Keratinocyte (primary cell): ENCODE results near the gene SDF4. TPM values are rescaled to one million over a fixed set of nuclear protein-coding genes. Genes with fewer than 3 reads are reported as not detected.

Source experiments
- DNase-seq: peaks from one replicate; pipeline ENCODE4 v3.0.0-alpha.2; 2011; ENCODE audit warnings: low read depth, missing footprints, low spot score
- FAIRE-seq: peaks from 2 replicates; lab custom pipeline; 2011; peaks lifted over from hg19 to GRCh38; lab: Jason Lieb, UNC
- H2AFZ ChIP-seq: 2 replicates; pipeline ENCODE4 v1.6.0; 2012; ENCODE audit warnings: low read length, control low read depth, inconsistent platforms; ENCODE audit not compliant: control insufficient read depth
- H3K27ac ChIP-seq: 2 replicates; pipeline ENCODE4 v1.5.1; 2011; ENCODE audit warnings: low read length; ENCODE audit not compliant: control insufficient read depth, insufficient read depth
- H3K27me3 ChIP-seq: 3 replicates; pipeline ENCODE4 v1.6.0; 2011; ENCODE audit warnings: low read length; ENCODE audit not compliant: control insufficient read depth, insufficient read depth; ENCODE audit errors: extremely low read depth
- H3K36me3 ChIP-seq, 2 experiments: 2 replicates in 1 of 2; 3 replicates in 1 of 2; pipeline ENCODE4 v1.5.1; 2011; ENCODE audit warnings: low read length in 2 of 2, mild to moderate bottlenecking in 1 of 2; ENCODE audit not compliant: control insufficient read depth in 2 of 2, insufficient read depth in 2 of 2; ENCODE audit errors: extremely low read depth in 1 of 2
- H3K4me1 ChIP-seq: 3 replicates; pipeline ENCODE4 v1.5.1; 2011; ENCODE audit warnings: low read length; ENCODE audit not compliant: control insufficient read depth, insufficient read depth; ENCODE audit errors: extremely low read depth
- H3K4me2 ChIP-seq: 3 replicates; pipeline ENCODE4 v1.6.0; 2011; ENCODE audit warnings: low read depth, low read length; ENCODE audit not compliant: control insufficient read depth, insufficient read depth; ENCODE audit errors: extremely low read depth
- H3K4me3 ChIP-seq, 3 experiments: fragments of 200-600 bp in 1 of 3; sonication (generic) in 1 of 3; 2 replicates in 2 of 3; 3 replicates in 1 of 3; pipeline ENCODE4 v1.5.1; 2011 to 2016; ENCODE audit warnings: low read length in 3 of 3, mild to moderate bottlenecking in 3 of 3, control low read depth in 2 of 3, inconsistent platforms in 1 of 3, low read depth in 1 of 3, mixed read lengths in 1 of 3, mixed run types in 1 of 3, moderate library complexity in 1 of 3; ENCODE audit not compliant: control insufficient read depth in 2 of 3, insufficient read depth in 2 of 3; ENCODE audit errors: extremely low read depth in 1 of 3
- H3K79me2 ChIP-seq: 2 replicates; pipeline ENCODE4 v1.6.0; 2012; ENCODE audit warnings: low read length; ENCODE audit not compliant: control insufficient read depth, insufficient read depth
- H3K9ac ChIP-seq: 3 replicates; pipeline ENCODE4 v1.6.0; 2011; ENCODE audit warnings: low read length; ENCODE audit not compliant: control insufficient read depth, insufficient read depth; ENCODE audit errors: extremely low read depth
- H3K9me1 ChIP-seq: 3 replicates; pipeline ENCODE4 v1.6.0; 2011; ENCODE audit warnings: low read length; ENCODE audit not compliant: control insufficient read depth, insufficient read depth; ENCODE audit errors: extremely low read depth
- H3K9me3 ChIP-seq: 2 replicates; pipeline ENCODE4 v1.5.1; 2012; ENCODE audit warnings: low read depth, low read length; ENCODE audit not compliant: control insufficient read depth
- H4K20me1 ChIP-seq: 3 replicates; pipeline ENCODE4 v1.6.0; 2011; ENCODE audit warnings: low read length; ENCODE audit not compliant: control insufficient read depth, insufficient read depth; ENCODE audit errors: extremely low read depth
- EZH2 ChIP-seq: IDR thresholded peaks from one replicate; pipeline ENCODE4 v1.6.1; 2012; ENCODE audit warnings: inconsistent platforms, mild to moderate bottlenecking, low read length, moderate library complexity
- dilution Hi-C: fragments of 300-500 bp; cut with MboI; formaldehyde crosslinking; loops from one replicate; pipeline ENCODE4 v1.7.0; 2020; ENCODE audit warnings: low sequenced_read_pairs; ENCODE audit not compliant: extremely low pct_ligation_motif_present
- polyA plus RNA-seq, 5 experiments: library from polyadenylated mRNA; depleted of rRNA in 3 of 5; stranded (reverse) in 3 of 5; stranded (forward) in 1 of 5; unstranded in 1 of 5; fragments of >200 nt; gene quantifications; 1 replicate in 1 of 5; 2 replicates in 3 of 5; 3 replicates in 1 of 5; pipeline versions ENCODE4 v1.2.1 to v1.2.3, GENCODE V29; 2011 to 2012; ENCODE audit warnings: missing spikeins in 2 of 5, low read depth in 1 of 5, low replicate concordance in 1 of 5
- small RNA-seq, 3 experiments: library from RNA; depleted of rRNA; stranded (forward); fragments of <200 nt; gene quantifications; one replicate each; pipeline ENCODE3, GENCODE V24; 2012; ENCODE audit warnings: low read depth in 3 of 3, low replicate concordance in 1 of 3; ENCODE audit not compliant: insufficient read length in 3 of 3
- TF ChIP-seq, protein P1 (sequence below), 3 experiments: IDR thresholded peaks in 1 of 3; conservative IDR thresholded peaks in 1 of 3; optimal IDR thresholded peaks in 1 of 3; 2 replicates in 2 of 3; 3 replicates in 1 of 3; pipeline versions ENCODE3 to v1.5.1; 2011; ENCODE audit warnings: low read length in 3 of 3, mild to moderate bottlenecking in 3 of 3, moderate library complexity in 2 of 3, control low read depth in 1 of 3, inconsistent platforms in 1 of 3; ENCODE audit not compliant: insufficient read depth in 2 of 3; ENCODE audit errors: extremely low read depth in 1 of 3

SDF4 gene
- polyA plus RNA-seq, 1 donor (not counting 4 experiments of a cell fraction or from before 2014, with no cell fraction given): 66.3 TPM

DNA sequence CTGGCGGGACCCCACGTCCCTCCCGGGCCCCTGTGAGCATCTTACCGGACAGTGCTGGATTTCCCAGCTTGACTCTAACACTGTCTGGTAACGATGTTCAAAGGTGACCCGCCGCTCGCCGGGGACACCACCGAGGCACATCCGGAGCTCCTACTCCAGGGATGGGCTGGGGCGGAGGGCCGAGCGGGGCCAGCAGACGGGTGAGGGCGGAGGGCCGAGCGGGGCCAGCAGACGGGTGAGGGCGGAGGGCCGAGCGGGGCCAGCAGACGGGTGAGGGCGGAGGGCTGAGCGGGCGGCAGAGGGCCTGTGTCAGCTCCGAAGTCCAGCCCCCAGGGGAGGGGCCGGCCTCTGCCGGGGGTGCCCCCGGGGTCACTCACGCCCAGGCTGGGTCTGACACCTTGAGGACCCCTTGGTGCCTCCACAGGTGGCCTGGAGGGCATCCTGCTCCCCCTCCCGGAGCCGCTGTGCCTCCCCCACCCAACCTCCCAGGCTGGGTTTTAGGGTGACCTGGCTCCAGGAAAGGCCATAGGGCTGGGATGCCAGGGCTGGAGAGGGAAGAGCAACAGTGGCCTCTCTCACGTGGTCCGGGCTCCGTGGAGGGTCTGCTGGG is 63.9 kb downstream of the SDF4 start:
- peaks cover 0 to 7% of the 10 kb centered on the region in 2 experiments for H3K36me3 ChIP-seq
- no peak overlapping the region for H3K4me2 ChIP-seq
- peaks cover 7% of the 10 kb centered on the region for H4K20me1 ChIP-seq
- H3K9me1 ChIP-seq: no peaks in the 10 kb centered on the region
- H2AFZ ChIP-seq: no peak overlapping the region
- TF ChIP-seq, protein P1, sequence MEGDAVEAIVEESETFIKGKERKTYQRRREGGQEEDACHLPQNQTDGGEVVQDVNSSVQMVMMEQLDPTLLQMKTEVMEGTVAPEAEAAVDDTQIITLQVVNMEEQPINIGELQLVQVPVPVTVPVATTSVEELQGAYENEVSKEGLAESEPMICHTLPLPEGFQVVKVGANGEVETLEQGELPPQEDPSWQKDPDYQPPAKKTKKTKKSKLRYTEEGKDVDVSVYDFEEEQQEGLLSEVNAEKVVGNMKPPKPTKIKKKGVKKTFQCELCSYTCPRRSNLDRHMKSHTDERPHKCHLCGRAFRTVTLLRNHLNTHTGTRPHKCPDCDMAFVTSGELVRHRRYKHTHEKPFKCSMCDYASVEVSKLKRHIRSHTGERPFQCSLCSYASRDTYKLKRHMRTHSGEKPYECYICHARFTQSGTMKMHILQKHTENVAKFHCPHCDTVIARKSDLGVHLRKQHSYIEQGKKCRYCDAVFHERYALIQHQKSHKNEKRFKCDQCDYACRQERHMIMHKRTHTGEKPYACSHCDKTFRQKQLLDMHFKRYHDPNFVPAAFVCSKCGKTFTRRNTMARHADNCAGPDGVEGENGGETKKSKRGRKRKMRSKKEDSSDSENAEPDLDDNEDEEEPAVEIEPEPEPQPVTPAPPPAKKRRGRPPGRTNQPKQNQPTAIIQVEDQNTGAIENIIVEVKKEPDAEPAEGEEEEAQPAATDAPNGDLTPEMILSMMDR (optimal IDR thresholded peaks at IDR 0.05 in 1 of 3, IDR thresholded peaks at IDR 0.05 in 1 of 3, conservative IDR thresholded peaks at IDR 0.05 in 1 of 3; ENCODE audit: extremely low read depth in 1 of 3, insufficient read depth in 2 of 3, low read length in 3 of 3): no peak
- TF ChIP-seq EZH2: no peak
- peaks cover 11% of the 10 kb centered on the region for H3K4me1 ChIP-seq
- dilution Hi-C loops: no loop called here
- no peaks in the 10 kb centered on the region for H3K9me3 ChIP-seq
- no peaks in the 10 kb centered on the region for H3K27me3 ChIP-seq
- no peak overlapping the region for H3K9ac ChIP-seq
- H3K4me3 ChIP-seq: no peak overlapping the region
- no peak for DNase-seq
- no peak for FAIRE-seq
- H3K27ac ChIP-seq: no peak overlapping the region
- peaks cover 52% of the 10 kb centered on the region for H3K79me2 ChIP-seq

DNA sequence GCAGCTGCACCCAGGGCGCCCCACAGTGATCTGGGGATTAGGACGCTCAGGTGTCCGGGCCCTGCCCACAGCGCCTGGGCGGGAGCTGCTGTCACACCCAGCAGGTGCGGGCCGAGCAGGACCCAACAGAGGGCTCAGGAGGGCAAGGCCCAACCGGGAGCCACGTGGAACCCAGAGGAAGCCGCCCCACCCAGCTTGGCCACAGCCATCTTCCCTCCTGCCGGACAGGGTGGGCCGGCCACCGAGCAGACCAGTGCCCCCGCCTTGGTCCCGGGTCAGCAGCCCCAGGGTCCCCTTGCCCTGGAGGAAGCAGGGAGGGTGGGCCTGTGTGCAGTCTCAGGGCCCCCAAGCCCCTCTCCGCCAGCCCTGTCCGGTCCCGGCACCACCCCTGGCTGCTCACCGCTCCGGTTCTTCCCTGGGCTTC is 64.4 kb downstream of the SDF4 start:
- FAIRE-seq: no peak
- H4K20me1 ChIP-seq: peaks cover 7% of the 10 kb centered on the region

More for the DNA sequence above, 64.4 kb downstream of the SDF4 start:
- no peak for DNase-seq
- TF ChIP-seq EZH2: no peak
- TF ChIP-seq, protein P1 (optimal IDR thresholded peaks at IDR 0.05 in 1 of 3, IDR thresholded peaks at IDR 0.05 in 1 of 3, conservative IDR thresholded peaks at IDR 0.05 in 1 of 3; ENCODE audit: extremely low read depth in 1 of 3, insufficient read depth in 2 of 3, low read length in 3 of 3): no peak
- Histone ChIP-seq H3K4me3 (no peak overlapping the region), H3K9me3 (no peaks in the 10 kb centered on the region), H3K4me1 (peaks cover 11% of the 10 kb centered on the region), H3K79me2 (peaks cover 52% of the 10 kb centered on the region), H3K9ac (no peak overlapping the region), H3K27me3 (no peaks in the 10 kb centered on the region), H2AFZ (no peak overlapping the region), H3K36me3 (peaks cover 0 to 7% of the 10 kb centered on the region in 2 experiments), H3K4me2 (no peak overlapping the region), H3K27ac (no peak overlapping the region), H3K9me1 (no peaks in the 10 kb centered on the region)
- dilution Hi-C loops: no loop called here

Small RNAs within 50 kb of the gene (small RNA-seq; reads per million reads assigned to genes)
- gene MIR200A (82.8 to 8,534 (median 5,893) reads per million in 3 experiments), gene MIR200B (91.7 to 1,880 (median 1,232) reads per million in 3 experiments), gene MIR429 (36.6 to 3,675 (median 1,461) reads per million in 3 experiments)

Other genes starting within 250 kb of the SDF4 start
- not detected in 3 replicates for gene PERM1, start 249.9 kb downstream of the SDF4 start, polyA plus RNA-seq
- 3.0 to 14.7 TPM (median 3.1 TPM) in 3 replicates for gene HES4, start 231.9 kb downstream of the SDF4 start, polyA plus RNA-seq
- gene ISG15, start 218.5 kb downstream of the SDF4 start, polyA plus RNA-seq: 222 to 711 TPM (median 246 TPM) in 3 replicates
- gene AGRN, start 211.9 kb downstream of the SDF4 start, polyA plus RNA-seq: 72.4 to 128 TPM (median 115 TPM) in 3 replicates
- 0.22 to 0.45 TPM (median 0.32 TPM) in 3 replicates for gene RNF223, start 157.7 kb downstream of the SDF4 start, polyA plus RNA-seq
- gene C1orf159, start 115.9 kb downstream of the SDF4 start, polyA plus RNA-seq: 6.1 to 8.8 TPM (median 8.0 TPM) in 3 replicates
- gene TTLL10, start 58.1 kb downstream of the SDF4 start, polyA plus RNA-seq: not detected in 3 replicates
- gene TNFRSF18, start 25.4 kb downstream of the SDF4 start, polyA plus RNA-seq: 0.09 to 0.63 TPM (median 0.21 TPM) in 3 replicates
- 0.04 TPM in 1 of 3 replicates, not detected in the others for gene TNFRSF4, start 17.8 kb downstream of the SDF4 start, polyA plus RNA-seq
- gene B3GALT6, start 236 bp upstream of the SDF4 start, polyA plus RNA-seq: 6.8 to 9.5 TPM (median 7.8 TPM) in 3 replicates
- gene C1QTNF12, start 14.7 kb upstream of the SDF4 start, polyA plus RNA-seq: 0.15 to 0.46 TPM (median 0.18 TPM) in 3 replicates
- gene UBE2J2, start 41.9 kb upstream of the SDF4 start, polyA plus RNA-seq: 18.2 to 37.3 TPM (median 27.0 TPM) in 3 replicates
- 0.08 to 0.32 TPM (median 0.16 TPM) in 3 replicates for gene SCNN1D, start 48.4 kb upstream of the SDF4 start, polyA plus RNA-seq
- 13.4 to 45.8 TPM (median 17.4 TPM) in 3 replicates for gene ACAP3, start 75.9 kb upstream of the SDF4 start, polyA plus RNA-seq
- gene PUSL1, start 76.6 kb upstream of the SDF4 start, polyA plus RNA-seq: 11.4 to 20.5 TPM (median 14.9 TPM) in 3 replicates
- 70.4 to 89.8 TPM (median 76.9 TPM) in 3 replicates for gene INTS11, start 92.7 kb upstream of the SDF4 start, polyA plus RNA-seq
- gene CPTP, start 92.8 kb upstream of the SDF4 start, polyA plus RNA-seq: 5.8 to 14.0 TPM (median 11.8 TPM) in 3 replicates
- gene TAS1R3, start 99.3 kb upstream of the SDF4 start, polyA plus RNA-seq: 0.01 to 0.08 TPM (median 0.04 TPM) in 3 replicates
- 28.1 to 68.6 TPM (median 31.6 TPM) in 3 replicates for gene DVL1, start 117.4 kb upstream of the SDF4 start, polyA plus RNA-seq
- gene MXRA8, start 126.6 kb upstream of the SDF4 start, polyA plus RNA-seq: 0.05 to 0.14 TPM in 2 of 3 replicates, not detected in the other
- 75.8 to 86.9 TPM (median 83.2 TPM) in 3 replicates for gene AURKAIP1, start 143.2 kb upstream of the SDF4 start, polyA plus RNA-seq
- 97.0 to 171 TPM (median 140 TPM) in 3 replicates for gene CCNL2, start 167.3 kb upstream of the SDF4 start, polyA plus RNA-seq
- 94.3 to 169 TPM (median 133 TPM) in 3 replicates for gene MRPL20, start 175.3 kb upstream of the SDF4 start, polyA plus RNA-seq
- 4.6 to 6.5 TPM (median 5.1 TPM) in 3 replicates for gene ANKRD65, start 189.3 kb upstream of the SDF4 start, polyA plus RNA-seq
- gene VWA1, start 203.7 kb upstream of the SDF4 start, polyA plus RNA-seq: 5.0 to 6.7 TPM (median 6.5 TPM) in 3 replicates
- gene ATAD3C, start 217.7 kb upstream of the SDF4 start, polyA plus RNA-seq: 0.39 to 0.72 TPM (median 0.45 TPM) in 3 replicates
- gene ATAD3B, start 239.8 kb upstream of the SDF4 start, polyA plus RNA-seq: 18.4 to 24.9 TPM (median 20.6 TPM) in 3 replicates